SK-N-SH (cell line): Measurements from ENCODE around the gene BOC. TPM values are rescaled to one million over a fixed set of nuclear protein-coding genes. Genes with fewer than 3 reads are reported as not detected.
A peak's percentile ranks its signal among the peaks of the same experiment; 100 is the strongest.

Experiments
- CTCF ChIA-PET: fragments of 300-600, 350-600 bp; formaldehyde crosslinking; extraction: SDS; loops from one replicate; lab custom pipeline; 2021; lab: Yijun Ruan, JAX
- POLR2A ChIA-PET: fragments of 350-600 bp; sonication (Branson Sonifier 250); formaldehyde crosslinking; extraction: SDS; loops from one replicate; lab custom pipeline; 2020; ENCODE audit warnings: antibody characterized with exemption, inconsistent platforms; lab: Yijun Ruan, JAX
- DNase-seq: peaks from one replicate; pipeline ENCODE4 v3.0.0; 2012
- H2AFZ ChIP-seq: fragments of 200-600 bp; sonication (generic); 2 replicates; pipeline ENCODE4 v1.8.1; 2016; ENCODE audit warnings: antibody characterized with exemption, mild to moderate bottlenecking, low read depth
- H3F3A ChIP-seq: fragments of 200-600 bp; sonication (generic); replicated peaks from 2 replicates; pipeline ENCODE3; 2016; ENCODE audit warnings: antibody characterized with exemption, mild to moderate bottlenecking; ENCODE audit not compliant: insufficient read depth
- H3K27ac ChIP-seq, 2 experiments: fragments of 200-500 bp in 1 of 2; fragments of 200-600 bp in 1 of 2; sonication (Bioruptor generic) in 1 of 2; sonication (generic), shearing (Covaris generic) in 1 of 2; 2 replicates each; pipeline versions ENCODE4 v1.5.1 to v1.6.1; 2014 to 2016; ENCODE audit warnings: low read depth in 2 of 2, inconsistent platforms in 1 of 2, low read length in 1 of 2, mild to moderate bottlenecking in 1 of 2, mixed read lengths in 1 of 2
- H3K27me3 ChIP-seq: fragments of 200-600 bp; sonication (generic), shearing (Covaris generic); 2 replicates; pipeline ENCODE4 v1.6.1; 2016; ENCODE audit warnings: mixed run types; ENCODE audit not compliant: insufficient read depth
- H3K36me3 ChIP-seq, 2 experiments: fragments of 200-500 bp in 1 of 2; fragments of 200-600 bp in 1 of 2; sonication (Bioruptor generic) in 1 of 2; sonication (generic) in 1 of 2; replicated peaks in 1 of 2; 2 replicates each; pipeline versions ENCODE3 to v1.5.1; 2014 to 2016; ENCODE audit warnings: low read length in 1 of 2, mild to moderate bottlenecking in 1 of 2; ENCODE audit not compliant: insufficient read depth in 2 of 2, control insufficient read depth in 1 of 2
- H3K4me1 ChIP-seq, 2 experiments: fragments of 200-500 bp in 1 of 2; fragments of 200-600 bp in 1 of 2; sonication (Bioruptor generic) in 1 of 2; sonication (generic), shearing (Covaris generic) in 1 of 2; 2 replicates each; pipeline versions ENCODE4 v1.5.1 to v1.6.1; 2014 to 2016; ENCODE audit warnings: low read depth in 1 of 2, low read length in 1 of 2, mixed run types in 1 of 2; ENCODE audit not compliant: insufficient read depth in 2 of 2, control insufficient read depth in 1 of 2
- H3K4me2 ChIP-seq: fragments of 200-600 bp; sonication (generic), shearing (Covaris generic); 2 replicates; pipeline ENCODE4 v1.6.1; 2017; ENCODE audit warnings: mixed run types
- H3K4me3 ChIP-seq, 2 experiments: fragments of 200-500 bp in 1 of 2; fragments of 200-600 bp in 1 of 2; sonication (Bioruptor generic) in 1 of 2; sonication (generic), shearing (Covaris generic) in 1 of 2; 2 replicates each; pipeline versions ENCODE4 v1.5.1 to v1.8.1; 2014 to 2016; ENCODE audit warnings: low read depth in 2 of 2, inconsistent platforms in 1 of 2, low read length in 1 of 2, mild to moderate bottlenecking in 1 of 2, mixed read lengths in 1 of 2, moderate library complexity in 1 of 2
- H3K79me2 ChIP-seq: fragments of 200-600 bp; sonication (generic); 2 replicates; pipeline ENCODE4 v1.8.1; 2017; ENCODE audit warnings: mild to moderate bottlenecking; ENCODE audit not compliant: insufficient read depth
- H3K9ac ChIP-seq: fragments of 200-600 bp; sonication (generic); 2 replicates; pipeline ENCODE4 v1.6.1; 2017; ENCODE audit warnings: mixed run types
- H3K9me2 ChIP-seq: fragments of 200-600 bp; sonication (generic); 2 replicates; pipeline ENCODE4 v1.6.1; 2017; ENCODE audit warnings: mixed run types
- H3K9me3 ChIP-seq: fragments of 200-600 bp; sonication (generic); 2 replicates; pipeline ENCODE4 v1.6.1; 2017; ENCODE audit warnings: mixed run types, mild to moderate bottlenecking, moderate library complexity
- H4K20me1 ChIP-seq: fragments of 200-600 bp; sonication (generic); 2 replicates; pipeline ENCODE4 v1.6.1; 2017; ENCODE audit warnings: mild to moderate bottlenecking, mixed run types; ENCODE audit not compliant: insufficient read depth
- ELF1 ChIP-seq: IDR thresholded peaks from 2 replicates; pipeline ENCODE4 v1.4.0; 2012
- EP300 ChIP-seq, 2 experiments: IDR thresholded peaks; 2 replicates each; pipeline versions ENCODE4 v1.4.0 to v1.6.1; 2012; ENCODE audit warnings: borderline replicate concordance in 1 of 2, low read depth in 1 of 2, low read length in 1 of 2
- FOSL2 ChIP-seq: IDR thresholded peaks from 2 replicates; pipeline ENCODE4 v1.4.0; 2012; ENCODE audit warnings: low read depth, mild to moderate bottlenecking, moderate library complexity, borderline replicate concordance
- FOXJ3 ChIP-seq: sonication (generic); formaldehyde crosslinking; IDR thresholded peaks from 2 replicates; pipeline ENCODE4 v1.5.1; 2020; ENCODE audit warnings: mild to moderate bottlenecking, missing genetic modification reagents
- MEF2A ChIP-seq: IDR thresholded peaks from 2 replicates; pipeline ENCODE4 v1.4.0; 2012; ENCODE audit warnings: low read depth, borderline replicate concordance
- NFIC ChIP-seq: IDR thresholded peaks from 2 replicates; pipeline ENCODE4 v1.4.0; 2012; ENCODE audit warnings: borderline replicate concordance
- NRF1 ChIP-seq: IDR thresholded peaks from 2 replicates; pipeline ENCODE4 v1.6.1; 2012; ENCODE audit warnings: low read depth, mild to moderate bottlenecking, low read length
- PBX3 ChIP-seq: IDR thresholded peaks from 2 replicates; pipeline ENCODE4; 2012
- POLR2AphosphoS5 ChIP-seq: IDR thresholded peaks from 2 replicates; pipeline ENCODE4 v1.6.1; 2012; ENCODE audit warnings: low read depth, low read length
- RCOR1 ChIP-seq: fragments of 150-350 bp; IDR thresholded peaks from 2 replicates; pipeline ENCODE4 v1.6.1; 2017; ENCODE audit warnings: antibody characterized with exemption, low read length
- RFX5 ChIP-seq: IDR thresholded peaks from 2 replicates; pipeline ENCODE4 v1.6.1; 2012; ENCODE audit warnings: mild to moderate bottlenecking, improper control_type of control experiment, low read length
- SIN3A ChIP-seq: IDR thresholded peaks from 2 replicates; pipeline ENCODE4 v1.6.1; 2012; ENCODE audit warnings: low read depth, mild to moderate bottlenecking, low read length, moderate library complexity, borderline replicate concordance
- SMC3 ChIP-seq: IDR thresholded peaks from 2 replicates; pipeline ENCODE4 v1.6.1; 2012; ENCODE audit warnings: low read depth, low read length, improper control_type of control experiment
- TCF12 ChIP-seq: IDR thresholded peaks from 2 replicates; pipeline ENCODE4 v1.4.0; 2012
- USF1 ChIP-seq: IDR thresholded peaks from 2 replicates; pipeline ENCODE4 v1.4.0; 2012; ENCODE audit warnings: low read depth, borderline replicate concordance
- WGBS: methylation state at CpG from one replicate; pipeline ENCODE4 v1.1.6; 2017; ENCODE audit warnings: low lambda C conversion rate; 5-methylcytosine and 5-hydroxymethylcytosine counted together
- polyA plus RNA-seq, 3 experiments: library from polyadenylated mRNA; depleted of rRNA; stranded (reverse); fragments of >200 nt; gene quantifications; 2 replicates each; pipeline ENCODE4 v1.2.3, GENCODE V29; 2012

Gene BOC
- polyA plus RNA-seq, 1 of the 3 experiments (the other 2 are of a cell fraction) = 6.6 TPM

GRCh38 chr3:113275258-113275556 is 63.9 kb downstream of the BOC start:
- Histone ChIP-seq H3K9me3 (no peaks in the 10 kb centered on the region), H3K36me3 (peaks cover 0 to 28% of the 10 kb centered on the region in 2 experiments), H3K4me1 (peaks cover 0 to 17% of the 10 kb centered on the region in 2 experiments; a peak in 1 of 4 replicates), H3K9me2 (no peaks in the 10 kb centered on the region), H4K20me1 (no peaks in the 10 kb centered on the region), H3F3A (no peaks in the 10 kb centered on the region), H2AFZ (no peak overlapping the region), H3K27me3 (no peaks in the 10 kb centered on the region), H3K4me3 (no peak overlapping the region), H3K79me2 (no peaks in the 10 kb centered on the region), H3K27ac (no peak overlapping the region), H3K4me2 (no peak overlapping the region), H3K9ac (no peak overlapping the region)
- no peak for DNase-seq
- POLR2A ChIA-PET = interaction anchor here (0.7 kb wide), 1 partner anchor 109 kb away, joined by 4 read pairs; no protein-coding TSS in a partner anchor
- WGBS = 87% methylated on average over 5 of the region's 6 CpGs
- CTCF ChIA-PET = interaction anchor here (0.9 to 1.7 kb wide), 3 partner anchors 14 to 633 kb away, joined by 3 to 6 read pairs (median 4); no protein-coding TSS in a partner anchor
- TF ChIP-seq NFIC = no peak
- TF ChIP-seq PBX3 = no peak

GRCh38 chr3:113275583-113275928 is 64.2 kb downstream of the BOC start:
- CTCF ChIA-PET = interaction anchor here (0.9 to 1.7 kb wide), 2 partner anchors 13 to 633 kb away, joined by 3 to 6 read pairs; no protein-coding TSS in a partner anchor
- Histone ChIP-seq H3K4me2 (peak overlapping the region; percentile 10; the same call in 1 of the 2 replicates), H3K9ac (no peak overlapping the region)

More at GRCh38 chr3:113275583-113275928, 64.2 kb downstream of the BOC start:
- no peaks in the 10 kb centered on the region for H3F3A ChIP-seq
- no peaks in the 10 kb centered on the region for H3K9me3 ChIP-seq
- peaks cover 0 to 15% of the 10 kb centered on the region in 2 experiments; a peak in 1 of 4 replicates for H3K4me1 ChIP-seq
- no peaks in the 10 kb centered on the region for H3K9me2 ChIP-seq
- DNase-seq = no peak
- POLR2A ChIA-PET = interaction anchor here (0.7 kb wide), 1 partner anchor 109 kb away, joined by 4 read pairs; no protein-coding TSS in a partner anchor
- no peaks in the 10 kb centered on the region for H4K20me1 ChIP-seq
- no peaks in the 10 kb centered on the region for H3K79me2 ChIP-seq
- H2AFZ ChIP-seq = no peak overlapping the region
- H3K27ac ChIP-seq = no peak overlapping the region; a peak in 1 of 4 replicates
- H3K27me3 ChIP-seq = no peaks in the 10 kb centered on the region
- WGBS = 94% methylated on average over 2 of the region's 2 CpGs
- H3K36me3 ChIP-seq = peaks cover 0 to 32% of the 10 kb centered on the region in 2 experiments
- TF ChIP-seq RFX5 (no peak), FOXJ3 (CRISPR knock-in tag) (no peak), EP300 (IDR thresholded peaks at IDR 0.05; ENCODE audit: borderline replicate concordance in 1 of 2, low read depth in 1 of 2, low read length in 1 of 2) (no peak), NRF1 (no peak), FOSL2 (no peak), SMC3 (no peak), USF1 (no peak), MEF2A (no peak), ELF1 (no peak), POLR2AphosphoS5 (no peak), SIN3A (no peak), RCOR1 (no peak), TCF12 (no peak)
- H3K4me3 ChIP-seq = no peak overlapping the region
